ENCODE results near the gene ANXA2.
"Not testable (repeated sequence)": the region's sequence is repeated elsewhere in the genome, so short reads cannot be mapped to it uniquely, and the experiment has no call there.

The ANXA2 gene

GRCh38 chr15:60411774-60412425, 14.1 kb upstream of the ANXA2 start:
- no peak for TF ChIP-seq CTCF (IDR thresholded peaks at IDR 0.05; ENCODE audit: insufficient read depth, low read depth, low read length, missing control alignments)
- H3K4me3 ChIP-seq (ENCODE audit: low read depth, low read length) = no peak overlapping the region
- no peak for DNase-seq (ENCODE audit: low read depth)

- not testable (repeated sequence) for H3K4me3 ChIP-seq (ENCODE audit: low read depth, low read length)
- DNase-seq (ENCODE audit: low read depth) = peak; percentile 42
Measured at GRCh38 chr15:60410350-60410749, 12.6 kb upstream of the ANXA2 start.

- peak; percentile 44 for DNase-seq (ENCODE audit: low read depth)
- no peak overlapping the region for H3K4me3 ChIP-seq (ENCODE audit: low read depth, low read length)
- TF ChIP-seq CTCF (IDR thresholded peaks at IDR 0.05; ENCODE audit: insufficient read depth, low read depth, low read length, missing control alignments) = no peak
Measured at GRCh38 chr15:60408463-60408981, 10.7 kb upstream of the ANXA2 start.

- no peak for DNase-seq (ENCODE audit: low read depth)
- H3K4me3 ChIP-seq (ENCODE audit: low read depth, low read length) = no peak overlapping the region
- TF ChIP-seq CTCF (IDR thresholded peaks at IDR 0.05; ENCODE audit: insufficient read depth, low read depth, low read length, missing control alignments) = no peak
Measured at GRCh38 chr15:60407415-60407805, 9.6 kb upstream of the ANXA2 start.

- DNase-seq (ENCODE audit: low read depth) = no peak
- H3K4me3 ChIP-seq (ENCODE audit: low read depth, low read length) = no peak overlapping the region
- TF ChIP-seq CTCF (IDR thresholded peaks at IDR 0.05; ENCODE audit: insufficient read depth, low read depth, low read length, missing control alignments) = no peak
Measured at GRCh38 chr15:60406513-60407414, 9.0 kb upstream of the ANXA2 start.

GRCh38 chr15:60405399-60405798, 7.6 kb upstream of the ANXA2 start:
- no peak for TF ChIP-seq CTCF (IDR thresholded peaks at IDR 0.05; ENCODE audit: insufficient read depth, low read depth, low read length, missing control alignments)
- no peak for DNase-seq (ENCODE audit: low read depth)

GRCh38 chr15:60404351-60404750, 6.6 kb upstream of the ANXA2 start:
- not testable (repeated sequence) for DNase-seq (ENCODE audit: low read depth); H3K4me3 ChIP-seq (ENCODE audit: low read depth, low read length)

More at GRCh38 chr15:60405399-60405798, 7.6 kb upstream of the ANXA2 start:
- H3K4me3 ChIP-seq (ENCODE audit: low read depth, low read length) = no peak overlapping the region
